Raji (cell line): ENCODE results near the gene IRF9.

Experiments
- POLR2A ChIP-seq: IDR thresholded peaks from 2 replicates; pipeline ENCODE4 v1.6.1; 2011; ENCODE audit warnings: low read depth, low read length, control low read depth; ENCODE audit not compliant: insufficient read depth

Gene IRF9

DNA sequence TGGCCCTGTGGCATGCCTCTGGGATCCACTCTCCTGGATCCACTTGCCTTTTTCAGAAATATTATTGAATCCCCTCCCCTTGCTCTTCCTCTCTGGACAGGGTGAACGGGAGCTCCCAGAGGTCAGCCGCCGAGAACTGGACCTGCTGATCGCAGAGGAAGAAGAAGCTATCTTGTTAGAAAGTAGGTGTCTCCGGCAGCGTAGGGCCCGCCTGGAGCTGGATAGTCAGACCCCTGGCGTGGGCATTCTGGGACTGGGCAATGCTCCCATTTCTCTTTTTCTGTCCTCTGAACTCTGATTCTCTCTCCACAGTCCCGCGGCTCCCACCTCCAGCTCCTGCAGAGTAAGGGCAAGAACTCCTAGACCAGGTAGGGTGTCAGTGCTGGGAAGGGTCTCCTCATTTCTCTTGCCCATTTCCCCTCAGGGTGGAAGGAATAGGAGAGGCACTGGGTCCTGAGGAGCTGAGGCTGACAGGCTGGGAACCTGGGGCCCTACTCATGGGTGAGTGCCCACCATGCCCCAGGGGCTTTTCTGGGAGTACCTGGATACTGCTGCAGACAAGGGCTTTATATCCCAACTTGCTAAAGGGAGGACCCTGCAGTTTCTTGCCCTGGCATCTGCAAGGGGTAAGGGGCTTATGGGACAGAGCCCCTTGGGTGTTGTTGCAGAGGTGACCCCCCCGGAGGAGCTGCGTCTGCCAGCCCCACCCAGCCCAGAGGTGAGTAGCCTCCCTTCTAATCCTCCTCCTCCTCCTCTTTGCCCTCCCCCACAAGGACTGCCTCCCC lies 16.2 kb downstream of the IRF9 start:
- TF ChIP-seq POLR2A: no peak

DNA sequence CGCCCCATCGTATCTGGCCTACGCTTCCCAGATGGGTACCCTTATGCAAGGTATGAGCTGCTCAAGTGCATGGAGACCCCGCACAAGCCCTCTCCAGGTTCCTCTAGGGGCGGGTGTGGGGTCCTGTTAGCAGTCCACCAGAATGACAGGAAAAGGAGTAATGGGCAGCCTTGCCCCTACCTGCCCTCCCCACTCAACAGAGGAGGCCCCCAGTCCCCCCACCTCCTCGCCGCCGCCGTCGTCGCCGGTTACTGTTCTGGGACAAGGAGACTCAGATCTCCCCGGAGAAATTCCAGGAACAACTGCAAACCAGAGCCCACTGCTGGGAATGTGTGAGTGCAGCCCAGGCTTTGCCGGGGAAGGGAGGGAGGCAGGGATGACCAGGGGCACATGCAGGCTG lies 16.8 kb downstream of the IRF9 start:
- no peak for TF ChIP-seq POLR2A

DNA sequence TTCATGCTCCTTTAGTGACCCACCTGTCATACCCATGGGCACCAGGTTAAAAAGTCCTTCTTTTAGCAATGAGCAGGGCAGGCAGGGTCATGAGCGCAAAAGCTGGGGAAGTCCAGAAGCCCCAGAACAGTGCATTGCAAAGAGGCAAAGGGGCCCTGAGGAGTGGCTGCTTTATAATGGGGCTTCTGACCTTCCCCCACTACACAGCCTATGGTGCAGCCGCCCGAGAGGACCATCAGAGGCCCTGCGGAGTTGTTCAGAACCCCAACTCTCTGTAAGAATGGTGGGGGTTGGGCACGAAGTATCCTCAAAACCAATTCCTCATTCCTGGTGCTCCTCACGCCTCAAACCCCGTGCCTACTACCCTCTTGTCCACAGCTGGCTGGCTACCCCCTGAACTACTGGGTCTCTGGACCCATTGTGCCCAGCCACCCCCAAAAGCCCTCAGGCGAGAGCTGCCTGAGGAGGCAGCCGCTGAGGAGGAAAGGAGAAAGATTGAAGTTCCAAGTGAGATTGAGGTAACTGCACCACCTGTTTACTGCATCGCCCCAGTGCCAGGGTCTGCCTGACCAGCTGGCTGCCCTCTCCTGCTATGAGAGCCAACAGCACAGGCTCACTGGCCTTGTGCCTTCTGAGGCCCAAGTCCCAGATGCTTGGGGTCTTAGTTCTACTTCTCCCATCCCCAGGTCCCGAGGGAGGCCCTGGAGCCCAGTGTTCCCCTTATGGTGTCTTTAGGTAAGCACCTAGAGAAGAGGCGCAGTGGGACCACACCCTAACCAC lies 17.5 kb downstream of the IRF9 start:
- no peak for TF ChIP-seq POLR2A

DNA sequence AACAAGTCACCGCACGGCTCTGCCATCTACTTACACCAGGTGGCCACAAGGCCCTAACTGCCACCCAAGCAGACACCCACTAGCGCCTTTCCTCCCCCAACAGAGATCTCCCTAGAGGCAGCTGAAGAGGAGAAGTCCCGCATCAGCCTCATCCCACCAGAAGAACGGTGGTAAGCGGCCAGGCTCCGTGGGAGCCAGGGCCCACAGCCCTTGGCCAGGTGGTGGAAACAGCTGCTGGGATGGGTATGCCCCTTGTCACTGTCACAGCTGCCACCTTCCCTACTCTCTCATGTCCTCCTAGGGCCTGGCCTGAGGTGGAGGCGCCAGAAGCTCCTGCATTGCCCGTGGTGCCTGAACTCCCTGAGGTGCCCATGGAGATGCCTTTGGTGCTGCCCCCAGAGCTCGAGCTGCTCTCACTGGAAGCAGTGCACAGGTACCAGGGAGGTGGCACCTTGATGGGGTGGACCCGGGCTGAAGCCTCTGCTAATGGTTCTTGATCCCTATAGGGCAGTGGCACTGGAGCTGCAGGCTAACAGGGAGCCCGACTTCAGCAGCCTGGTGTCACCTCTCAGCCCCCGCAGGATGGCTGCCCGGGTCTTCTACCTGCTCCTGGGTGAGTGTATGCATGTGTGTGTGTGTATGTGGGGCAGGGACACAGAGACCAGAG lies 18.4 kb downstream of the IRF9 start:
- no peak for TF ChIP-seq POLR2A

DNA sequence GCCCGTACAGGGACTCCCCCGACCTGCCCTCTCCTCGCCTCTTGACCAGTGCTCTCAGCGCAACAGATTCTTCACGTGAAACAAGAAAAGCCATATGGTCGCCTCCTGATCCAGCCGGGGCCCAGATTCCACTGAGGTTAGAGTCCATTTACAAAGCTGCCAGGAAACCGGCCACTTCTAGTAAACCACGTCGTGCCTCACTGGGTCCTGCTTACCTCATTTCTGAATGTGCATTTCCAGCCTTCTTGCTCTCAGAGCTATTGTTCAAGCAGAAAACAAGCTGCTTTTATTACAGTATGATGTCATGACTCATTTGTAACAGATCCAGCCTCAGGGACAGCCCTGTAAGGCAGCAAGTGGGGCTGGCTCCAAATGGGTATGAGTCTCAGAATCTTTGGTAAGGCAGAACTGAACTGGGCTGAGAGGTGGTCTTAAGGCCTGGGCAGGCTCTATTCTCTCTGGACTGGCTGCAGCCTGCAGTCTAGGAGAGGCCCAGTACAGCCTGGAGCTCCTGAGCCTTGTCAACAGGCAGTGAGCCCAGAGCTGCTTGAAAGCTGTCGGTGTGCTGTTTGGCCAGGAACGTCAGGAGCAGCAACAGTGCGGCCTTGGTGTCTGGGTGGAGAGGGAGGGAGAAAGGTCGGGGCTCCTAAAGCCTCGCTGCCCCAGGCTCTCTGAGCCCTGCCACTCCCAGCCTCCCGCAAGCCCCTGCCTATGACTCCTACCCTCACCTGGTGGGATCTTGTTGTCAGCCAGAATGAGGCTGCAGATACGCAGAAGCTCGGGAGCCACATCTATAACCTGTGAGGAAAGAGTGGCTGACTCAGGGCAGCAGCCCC lies 19.1 kb downstream of the IRF9 start:
- TF ChIP-seq POLR2A: no peak

- TF ChIP-seq POLR2A: no peak
Measured at GRCh38 chr14:24181371-24182077, 20.5 kb downstream of the IRF9 start.

GRCh38 chr14:24182110-24182882 lies 21.2 kb downstream of the IRF9 start:
- no peak for TF ChIP-seq POLR2A

DNA sequence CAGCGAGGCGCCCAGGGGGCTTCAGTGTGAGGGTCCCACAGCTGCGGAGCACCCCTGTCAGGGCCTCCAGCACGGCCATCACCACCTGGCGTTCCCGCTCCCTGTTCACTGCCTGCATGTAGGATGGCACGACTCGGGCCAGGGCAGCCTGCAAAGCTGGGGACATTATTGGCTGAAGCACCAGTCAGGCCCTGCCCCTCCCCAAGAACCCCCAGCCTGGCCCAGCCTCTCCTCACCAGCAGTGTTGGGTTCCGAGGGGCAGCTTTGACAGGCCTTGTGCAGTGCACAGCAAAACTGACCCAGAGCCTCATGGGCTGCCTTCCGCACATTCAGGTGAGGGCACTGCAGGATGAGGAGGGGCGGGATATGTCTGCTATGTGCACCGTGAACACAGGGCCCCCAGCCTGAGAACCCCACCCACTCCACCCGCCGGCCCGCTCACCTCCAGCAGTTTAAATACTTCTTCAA lies 22.0 kb downstream of the IRF9 start:
- no peak for TF ChIP-seq POLR2A

- TF ChIP-seq POLR2A: no peak
Measured at GRCh38 chr14:24184104-24184970, 23.3 kb downstream of the IRF9 start.

- no peak for TF ChIP-seq POLR2A
Measured at GRCh38 chr14:24185026-24185425, 24.0 kb downstream of the IRF9 start.

- no peak for TF ChIP-seq POLR2A
Measured at GRCh38 chr14:24185741-24186140, 24.7 kb downstream of the IRF9 start.

GRCh38 chr14:24186831-24187538 lies 25.9 kb downstream of the IRF9 start:
- no peak for TF ChIP-seq POLR2A
